GM19468 (cell line): ENCODE data around the gene TOMM40.
"Not testable (repeated sequence)": the region's sequence is repeated elsewhere in the genome, so short reads cannot be mapped to it uniquely, and the experiment has no call there.

Experiments used
- ATAC-seq: cut with Tn5 transposase; IDR thresholded peaks from one replicate; pipeline ENCODE4 v1.9.1; 2021; ENCODE audit warnings: mild to moderate bottlenecking, moderate library complexity, moderate number of reproducible peaks; ENCODE audit not compliant: unreplicated experiment; ENCODE audit errors: extremely low read depth

The TOMM40 gene

GRCh38 chr19:44893332-44894051 is 2.4 kb downstream of the TOMM40 start:
- no peak for ATAC-seq

GRCh38 chr19:44894052-44894400 is 3.0 kb downstream of the TOMM40 start:
- no peak for ATAC-seq

DNA sequence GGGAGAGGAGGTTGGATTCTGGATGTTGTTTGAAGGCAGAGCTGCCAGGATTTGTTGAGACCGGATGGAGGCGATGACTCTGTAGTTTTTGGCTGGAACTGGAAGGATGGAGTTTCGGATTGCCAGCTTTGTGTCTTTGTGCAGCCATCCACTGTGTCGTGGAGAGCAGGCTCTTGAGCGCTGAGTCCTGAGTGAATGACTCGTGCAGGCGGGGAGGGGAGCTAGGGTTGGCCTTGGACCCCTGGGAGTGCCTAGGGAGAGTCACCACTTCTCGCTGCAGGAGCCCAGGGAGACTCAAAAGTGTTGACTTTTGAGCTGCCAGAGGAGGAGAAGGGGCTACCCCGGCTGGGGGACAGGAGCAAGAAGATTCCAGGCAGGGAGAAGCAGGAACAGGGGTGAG is 3.9 kb downstream of the TOMM40 start:
- no peak for ATAC-seq

DNA sequence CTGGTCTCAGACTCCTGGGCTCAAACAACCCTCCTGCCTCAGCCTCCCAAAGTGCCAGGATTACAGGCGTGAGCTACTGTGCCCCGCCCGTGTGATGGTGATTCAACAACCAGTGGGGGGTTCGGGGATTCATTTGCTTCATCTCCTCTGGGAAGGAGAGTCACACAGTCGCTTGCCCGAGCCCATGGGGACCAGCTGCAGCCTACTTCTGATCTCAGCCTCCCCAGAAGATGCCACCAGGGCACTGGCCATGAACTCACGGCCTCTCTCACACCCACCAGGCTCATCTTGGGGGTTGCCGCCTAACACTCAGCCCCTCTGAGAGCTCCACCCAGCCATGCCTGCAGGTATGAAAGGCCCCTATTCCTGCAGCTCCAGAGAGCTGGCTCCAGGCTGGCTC is 6.8 kb downstream of the TOMM40 start:
- ATAC-seq = no peak

GRCh38 chr19:44900328-44901244 is 9.5 kb downstream of the TOMM40 start:
- no peak for ATAC-seq

DNA sequence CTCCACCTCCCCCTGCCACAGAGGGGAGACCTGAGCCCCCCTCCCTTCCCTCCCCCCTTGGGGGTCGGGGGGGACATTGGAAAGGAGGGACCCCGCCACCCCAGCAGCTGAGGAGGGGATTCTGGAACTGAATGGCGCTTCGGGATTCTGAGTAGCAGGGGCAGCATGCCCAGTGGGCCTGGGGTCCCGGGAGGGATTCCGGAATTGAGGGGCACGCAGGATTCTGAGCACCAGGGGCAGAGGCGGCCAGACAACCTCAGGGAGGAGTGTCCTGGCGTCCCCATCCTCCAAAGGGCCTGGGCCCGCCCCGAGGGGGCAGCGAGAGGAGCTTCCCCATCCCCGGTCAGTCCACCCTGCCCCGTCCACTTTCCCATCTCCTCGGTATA is 12.2 kb downstream of the TOMM40 start:
- ATAC-seq = no peak

DNA sequence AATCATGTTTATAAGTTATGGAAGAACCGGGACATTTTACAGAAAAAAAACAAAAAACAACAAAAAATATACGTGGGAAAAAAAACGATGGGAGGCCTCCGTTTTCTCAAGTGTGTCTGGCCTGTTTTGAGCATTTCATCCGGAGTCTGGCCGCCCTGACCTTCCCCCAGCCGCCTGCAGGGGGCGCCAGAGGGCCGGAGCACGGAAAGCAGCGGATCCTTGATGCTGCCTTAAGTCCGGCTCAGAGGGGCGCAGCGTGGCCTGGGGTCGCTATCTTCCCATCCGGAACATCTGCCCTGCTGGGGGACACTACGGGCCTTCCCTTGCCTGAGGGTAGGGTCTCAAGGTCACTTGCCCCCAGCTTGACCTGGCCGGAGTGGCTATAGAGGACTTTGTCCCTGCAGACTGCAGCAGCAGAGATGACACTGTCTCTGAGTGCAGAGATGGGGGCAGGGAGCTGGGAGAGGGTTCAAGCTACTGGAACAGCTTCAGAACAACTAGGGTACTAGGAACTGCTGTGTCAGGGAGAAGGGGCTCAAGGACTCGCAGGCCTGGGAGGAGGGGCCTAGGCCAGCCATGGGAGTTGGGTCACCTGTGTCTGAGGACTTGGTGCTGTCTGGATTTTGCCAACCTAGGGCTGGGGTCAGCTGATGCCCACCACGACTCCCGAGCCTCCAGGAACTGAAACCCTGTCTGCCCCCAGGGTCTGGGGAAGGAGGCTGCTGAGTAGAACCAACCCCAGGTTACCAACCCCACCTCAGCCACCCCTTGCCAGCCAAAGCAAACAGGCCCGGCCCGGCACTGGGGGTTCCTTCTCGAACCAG is 12.8 kb downstream of the TOMM40 start:
- ATAC-seq = no peak

GRCh38 chr19:44904426-44904994 is 13.5 kb downstream of the TOMM40 start:
- no peak for ATAC-seq

- ATAC-seq = no peak
Measured at GRCh38 chr19:44905437-44906160, 14.5 kb downstream of the TOMM40 start, which contains the start of gene APOE. APOE (plus strand) TSS chr19:44905796; CDS start chr19:44906625, 829 bp downstream.

- no peak for ATAC-seq
Measured at GRCh38 chr19:44907613-44908012, 16.6 kb downstream of the TOMM40 start.

DNA sequence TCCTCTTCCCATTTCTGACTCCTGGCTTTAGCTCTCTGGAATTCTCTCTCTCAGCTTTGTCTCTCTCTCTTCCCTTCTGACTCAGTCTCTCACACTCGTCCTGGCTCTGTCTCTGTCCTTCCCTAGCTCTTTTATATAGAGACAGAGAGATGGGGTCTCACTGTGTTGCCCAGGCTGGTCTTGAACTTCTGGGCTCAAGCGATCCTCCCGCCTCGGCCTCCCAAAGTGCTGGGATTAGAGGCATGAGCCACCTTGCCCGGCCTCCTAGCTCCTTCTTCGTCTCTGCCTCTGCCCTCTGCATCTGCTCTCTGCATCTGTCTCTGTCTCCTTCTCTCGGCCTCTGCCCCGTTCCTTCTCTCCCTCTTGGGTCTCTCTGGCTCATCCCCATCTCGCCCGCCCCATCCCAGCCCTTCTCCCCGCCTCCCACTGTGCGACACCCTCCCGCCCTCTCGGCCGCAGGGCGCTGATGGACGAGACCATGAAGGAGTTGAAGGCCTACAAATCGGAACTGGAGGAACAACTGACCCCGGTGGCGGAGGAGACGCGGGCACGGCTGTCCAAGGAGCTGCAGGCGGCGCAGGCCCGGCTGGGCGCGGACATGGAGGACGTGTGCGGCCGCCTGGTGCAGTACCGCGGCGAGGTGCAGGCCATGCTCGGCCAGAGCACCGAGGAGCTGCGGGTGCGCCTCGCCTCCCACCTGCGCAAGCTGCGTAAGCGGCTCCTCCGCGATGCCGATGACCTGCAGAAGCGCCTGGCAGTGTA is 17.2 kb downstream of the TOMM40 start:
- no peak for ATAC-seq

DNA sequence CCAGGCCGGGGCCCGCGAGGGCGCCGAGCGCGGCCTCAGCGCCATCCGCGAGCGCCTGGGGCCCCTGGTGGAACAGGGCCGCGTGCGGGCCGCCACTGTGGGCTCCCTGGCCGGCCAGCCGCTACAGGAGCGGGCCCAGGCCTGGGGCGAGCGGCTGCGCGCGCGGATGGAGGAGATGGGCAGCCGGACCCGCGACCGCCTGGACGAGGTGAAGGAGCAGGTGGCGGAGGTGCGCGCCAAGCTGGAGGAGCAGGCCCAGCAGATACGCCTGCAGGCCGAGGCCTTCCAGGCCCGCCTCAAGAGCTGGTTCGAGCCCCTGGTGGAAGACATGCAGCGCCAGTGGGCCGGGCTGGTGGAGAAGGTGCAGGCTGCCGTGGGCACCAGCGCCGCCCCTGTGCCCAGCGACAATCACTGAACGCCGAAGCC is 17.8 kb downstream of the TOMM40 start:
- no peak for ATAC-seq

DNA sequence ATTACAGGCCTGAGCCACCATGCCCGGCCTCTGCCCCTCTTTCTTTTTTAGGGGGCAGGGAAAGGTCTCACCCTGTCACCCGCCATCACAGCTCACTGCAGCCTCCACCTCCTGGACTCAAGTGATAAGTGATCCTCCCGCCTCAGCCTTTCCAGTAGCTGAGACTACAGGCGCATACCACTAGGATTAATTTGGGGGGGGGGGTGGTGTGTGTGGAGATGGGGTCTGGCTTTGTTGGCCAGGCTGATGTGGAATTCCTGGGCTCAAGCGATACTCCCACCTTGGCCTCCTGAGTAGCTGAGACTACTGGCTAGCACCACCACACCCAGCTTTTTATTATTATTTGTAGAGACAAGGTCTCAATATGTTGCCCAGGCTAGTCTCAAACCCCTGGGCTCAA is 18.7 kb downstream of the TOMM40 start:
- ATAC-seq = no peak

GRCh38 chr19:44911896-44912295 is 20.8 kb downstream of the TOMM40 start:
- not testable (repeated sequence) for ATAC-seq

- ATAC-seq = no peak
Measured at GRCh38 chr19:44912854-44913253, 21.8 kb downstream of the TOMM40 start.

DNA sequence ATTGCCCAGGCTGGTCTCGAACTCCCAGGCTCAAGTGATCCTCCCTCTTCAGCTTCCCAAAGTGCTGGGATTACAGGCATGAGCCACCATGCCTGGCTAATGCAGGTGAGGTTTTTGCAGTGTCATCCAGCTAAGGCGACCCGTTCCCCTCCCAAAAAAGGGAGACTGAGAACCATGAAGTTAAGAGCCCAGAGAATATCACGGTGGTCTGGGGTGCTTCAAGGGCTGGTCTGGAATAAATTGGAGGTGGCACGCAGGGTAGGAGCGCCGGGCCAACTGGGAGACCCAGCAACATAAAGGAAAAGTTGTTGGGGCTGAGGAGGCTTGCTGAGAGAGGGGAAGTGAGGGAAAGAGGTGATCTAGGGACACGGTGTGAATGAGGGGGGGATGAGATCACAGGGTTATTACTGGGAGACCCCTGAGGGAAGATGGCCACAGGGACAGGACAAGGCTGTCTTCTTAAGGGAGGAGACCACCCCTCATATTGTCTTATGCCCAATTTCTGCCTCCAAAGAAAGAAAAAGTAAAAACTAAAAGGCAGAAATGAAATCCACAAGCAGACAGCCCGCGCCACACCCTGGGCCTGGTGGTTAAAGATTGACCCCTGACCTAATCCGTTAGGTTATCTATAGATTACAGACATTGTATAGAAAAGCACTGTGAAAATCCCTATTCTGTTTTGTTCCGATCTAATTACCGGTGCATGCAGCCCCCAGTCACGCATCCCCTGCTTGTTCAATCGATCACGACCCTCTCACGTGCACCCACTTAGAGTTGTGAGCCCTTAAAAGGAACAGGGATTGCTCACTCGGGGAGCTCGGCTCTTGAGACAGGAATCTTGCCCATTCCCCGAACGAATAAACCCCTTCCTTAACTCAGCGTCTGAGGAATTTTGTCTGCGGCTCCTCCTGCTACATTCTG is 22.7 kb downstream of the TOMM40 start:
- not testable (repeated sequence) for ATAC-seq

GRCh38 chr19:44914433-44915206 is 23.6 kb downstream of the TOMM40 start, which contains the start of gene APOC1:
APOC1 (plus strand) TSS chr19:44914608; CDS start chr19:44914892, 284 bp downstream.
- ATAC-seq = peak; percentile 63
